IMR-90 (cell line): ENCODE data around the gene FERMT2. TPM values are rescaled to one million over a fixed set of nuclear protein-coding genes. Genes with fewer than 3 reads are reported as not detected.

ENCODE experiments used
- ATAC-seq: fragments of 200-7000 bp; cut with Tn5 transposase; 2 replicates; pipeline ENCODE4 v1.9.1; 2020; ENCODE audit warnings: low read depth, mild to moderate bottlenecking, moderate library complexity
- BruUV-seq: library from RNA; stranded (reverse); fragments of 400-500 nt; replicated peaks from 2 replicates; lab custom pipeline; 2021; lab: Mats Ljungman, UMichigan
- CTCF ChIA-PET: fragments of 300-600 bp; formaldehyde crosslinking; extraction: SDS; loops from one replicate; lab custom pipeline; 2021; ENCODE audit warnings: antibody characterized with exemption; lab: Yijun Ruan, JAX
- POLR2A ChIA-PET: fragments of 300-600 bp; sonication (Branson Sonifier 250); formaldehyde crosslinking; loops from one replicate; lab custom pipeline; 2022; ENCODE audit warnings: antibody characterized with exemption; ENCODE audit not compliant: unreplicated experiment; lab: Charles Lee
- DNase-seq: peaks from one replicate; pipeline ENCODE4 v3.0.0; 2013
- H2AFZ ChIP-seq: replicated peaks from 2 replicates; pipeline ENCODE3; 2013; ENCODE audit warnings: low read length, mild to moderate bottlenecking; ENCODE audit not compliant: poor library complexity
- H2AK5ac ChIP-seq: 2 replicates; pipeline ENCODE4 v1.6.1; 2013; ENCODE audit warnings: low read depth, low read length, inconsistent platforms
- H2AK9ac ChIP-seq: replicated peaks from 2 replicates; pipeline ENCODE3; 2013; ENCODE audit warnings: mild to moderate bottlenecking, low read depth, low read length, moderate library complexity; ENCODE audit not compliant: poor library complexity
- H2BK120ac ChIP-seq: 2 replicates; pipeline ENCODE4 v1.6.1; 2013; ENCODE audit warnings: low read depth, low read length, inconsistent platforms
- H2BK15ac ChIP-seq: 3 replicates; pipeline ENCODE4 v1.6.1; 2013; ENCODE audit warnings: low read depth, low read length, inconsistent platforms
- H2BK20ac ChIP-seq: 2 replicates; pipeline ENCODE4 v1.6.1; 2013; ENCODE audit warnings: low read depth, mild to moderate bottlenecking, inconsistent platforms, low read length, moderate library complexity
- H2BK5ac ChIP-seq: 2 replicates; pipeline ENCODE4 v1.6.1; 2013; ENCODE audit warnings: mild to moderate bottlenecking, low read depth, low read length, inconsistent platforms; ENCODE audit not compliant: poor library complexity, severe bottlenecking
- H3K14ac ChIP-seq: replicated peaks from 2 replicates; pipeline ENCODE4 v1.6.1; 2013; ENCODE audit warnings: low read depth, low read length, inconsistent platforms
- H3K18ac ChIP-seq: 2 replicates; pipeline ENCODE4 v1.6.1; 2013; ENCODE audit warnings: low read depth, low read length, control low read depth
- H3K23ac ChIP-seq: 2 replicates; pipeline ENCODE4 v1.6.1; 2013; ENCODE audit warnings: low read depth, low read length, inconsistent platforms
- H3K27ac ChIP-seq: 2 replicates; pipeline ENCODE4 v1.5.1; 2013; ENCODE audit warnings: mild to moderate bottlenecking, control low read depth, low read length; ENCODE audit not compliant: insufficient read depth
- H3K27me3 ChIP-seq: 2 replicates; pipeline ENCODE4 v1.6.1; 2013; ENCODE audit warnings: low read length; ENCODE audit not compliant: control insufficient read depth, insufficient read depth
- H3K36me3 ChIP-seq: 2 replicates; pipeline ENCODE4 v1.6.1; 2013; ENCODE audit warnings: low read length, mixed read lengths; ENCODE audit not compliant: control insufficient read depth, insufficient read depth
- H3K4ac ChIP-seq: 2 replicates; pipeline ENCODE4 v1.6.1; 2013; ENCODE audit warnings: low read depth, low read length, inconsistent platforms
- H3K4me1 ChIP-seq: 2 replicates; pipeline ENCODE4 v1.6.1; 2013; ENCODE audit warnings: low read length, mixed read lengths; ENCODE audit not compliant: control insufficient read depth, insufficient read depth
- H3K4me2 ChIP-seq: 2 replicates; pipeline ENCODE4 v1.6.1; 2013; ENCODE audit warnings: low read depth, mild to moderate bottlenecking, control low read depth, low read length, moderate library complexity
- H3K4me3 ChIP-seq: 2 replicates; pipeline ENCODE4 v1.5.1; 2013; ENCODE audit warnings: low read depth, mild to moderate bottlenecking, control low read depth, low read length, moderate library complexity; ENCODE audit not compliant: insufficient read depth
- H3K56ac ChIP-seq: 2 replicates; pipeline ENCODE4 v1.6.1; 2013; ENCODE audit warnings: low read length, inconsistent platforms; ENCODE audit not compliant: insufficient read depth; ENCODE audit errors: extremely low read depth
- H3K79me1 ChIP-seq, 2 experiments: 2 replicates each; pipeline ENCODE4 v1.6.1; 2013; ENCODE audit warnings: low read length in 2 of 2, inconsistent platforms in 1 of 2, low read depth in 1 of 2
- H3K9ac ChIP-seq: 2 replicates; pipeline ENCODE4 v1.6.1; 2013; ENCODE audit warnings: low read depth, low read length, control low read depth
- H3K9me1 ChIP-seq: 2 replicates; pipeline ENCODE4 v1.6.1; 2013; ENCODE audit warnings: low read length, inconsistent platforms; ENCODE audit not compliant: insufficient read depth
- H3K9me3 ChIP-seq: 2 replicates; pipeline ENCODE4 v1.6.1; 2013; ENCODE audit warnings: low read length; ENCODE audit not compliant: control insufficient read depth, insufficient read depth
- H4K20me1 ChIP-seq: 2 replicates; pipeline ENCODE4 v1.6.1; 2013; ENCODE audit warnings: low read length, inconsistent platforms; ENCODE audit not compliant: insufficient read depth
- H4K5ac ChIP-seq: 2 replicates; pipeline ENCODE4 v1.6.1; 2013; ENCODE audit warnings: mild to moderate bottlenecking, low read depth, low read length, control low read depth
- H4K8ac ChIP-seq, 2 experiments: 2 replicates each; pipeline ENCODE4 v1.6.1; 2013; ENCODE audit warnings: low read depth in 2 of 2, low read length in 2 of 2, control low read depth in 1 of 2, inconsistent platforms in 1 of 2
- H4K91ac ChIP-seq: 2 replicates; pipeline ENCODE4 v1.6.1; 2013; ENCODE audit warnings: low read depth, low read length, inconsistent platforms; ENCODE audit not compliant: insufficient read depth
- BHLHE40 ChIP-seq: fragments of 150-350 bp; IDR thresholded peaks from 2 replicates; pipeline ENCODE4 v1.6.1; 2016; ENCODE audit warnings: mild to moderate bottlenecking, low read depth, low read length
- CEBPB ChIP-seq: IDR thresholded peaks from 2 replicates; pipeline ENCODE4 v1.6.1; 2012; ENCODE audit warnings: low read depth, low read length, improper control_type of control experiment
- CHD1 ChIP-seq: IDR thresholded peaks from 2 replicates; pipeline ENCODE4 v1.6.1; 2012; ENCODE audit warnings: low read depth, low read length, improper control_type of control experiment
- CTCF ChIP-seq: conservative IDR thresholded peaks from 2 replicates; pipeline ENCODE4 v1.5.1; 2012; ENCODE audit warnings: mild to moderate bottlenecking, low read depth, low read length, improper control_type of control experiment
- FOS ChIP-seq: fragments of 150-350 bp; IDR thresholded peaks from 2 replicates; pipeline ENCODE4 v1.6.1; 2016; ENCODE audit warnings: low read depth, low read length
- MAFK ChIP-seq: IDR thresholded peaks from 2 replicates; pipeline ENCODE4 v1.6.1; 2012; ENCODE audit warnings: low read depth, low read length, improper control_type of control experiment
- MAZ ChIP-seq: IDR thresholded peaks from 2 replicates; pipeline ENCODE4 v1.6.1; 2012; ENCODE audit warnings: low read depth, mild to moderate bottlenecking, low read length, improper control_type of control experiment, moderate library complexity, borderline replicate concordance
- MXI1 ChIP-seq: IDR thresholded peaks from 2 replicates; pipeline ENCODE4 v1.6.1; 2012; ENCODE audit warnings: low read depth, mild to moderate bottlenecking, low read length, moderate library complexity, borderline replicate concordance
- NFE2L2 ChIP-seq: fragments of 150-350 bp; IDR thresholded peaks from 2 replicates; pipeline ENCODE4 v1.6.1; 2016; ENCODE audit warnings: low read depth, mild to moderate bottlenecking, low read length
- POLR2A ChIP-seq: IDR thresholded peaks from 2 replicates; pipeline ENCODE4 v1.6.1; 2012; ENCODE audit warnings: mild to moderate bottlenecking, low read depth, low read length
- RAD21 ChIP-seq: IDR thresholded peaks from 2 replicates; pipeline ENCODE4 v1.6.1; 2012; ENCODE audit warnings: low read length, improper control_type of control experiment
- RCOR1 ChIP-seq: IDR thresholded peaks from 2 replicates; pipeline ENCODE4 v1.6.1; 2012; ENCODE audit warnings: mild to moderate bottlenecking, low read length, improper control_type of control experiment; ENCODE audit not compliant: insufficient replicate concordance
- RFX5 ChIP-seq: IDR thresholded peaks from 2 replicates; pipeline ENCODE4 v1.8.0; 2012; ENCODE audit warnings: low read depth, mild to moderate bottlenecking, low read length, moderate library complexity
- SMC3 ChIP-seq: fragments of 150-350 bp; IDR thresholded peaks from 2 replicates; pipeline ENCODE4 v1.6.1; 2016; ENCODE audit warnings: low read depth, mild to moderate bottlenecking, antibody characterized with exemption, low read length, moderate library complexity
- USF2 ChIP-seq: fragments of 150-350 bp; IDR thresholded peaks from 2 replicates; pipeline ENCODE4 v1.6.1; 2017; ENCODE audit warnings: mild to moderate bottlenecking, antibody characterized with exemption, low read length, low read depth
- WGBS, 2 experiments: methylation state at CpG; one replicate each; pipeline versions ENCODE4 v1.1.5 to v1.1.7; 2013; ENCODE audit warnings: missing lambda C conversion rate in 2 of 2; ENCODE audit not compliant: insufficient read length in 1 of 2; ENCODE audit errors: extremely low coverage in 2 of 2; 5-methylcytosine and 5-hydroxymethylcytosine counted together
- dilution Hi-C: fragments of 300-500 bp; cut with HindIII; formaldehyde crosslinking; loops from one replicate; pipeline ENCODE4 v1.14.3; 2018; ENCODE audit warnings: low sequenced_read_pairs; ENCODE audit not compliant: unreplicated experiment
- in situ Hi-C: fragments of 300-500 bp; cut with MboI; formaldehyde crosslinking; loops from 3 replicates; pipeline ENCODE4 v1.14.3; 2019; ENCODE audit warnings: low sequenced_read_pairs, inconsistent platforms, mixed read lengths
- intact Hi-C: fragments of 100-400 bp; cut with micrococcal nuclease; formaldehyde crosslinking; loops from 2 replicates; pipeline ENCODE4 v1.10.0; 2022
- polyA plus RNA-seq, 3 experiments: library from polyadenylated mRNA; depleted of rRNA; stranded (reverse); fragments of >200 nt; gene quantifications; 2 replicates each; pipeline ENCODE4 v1.2.3, GENCODE V29; 2012; ENCODE audit warnings: low replicate concordance in 1 of 3
- total RNA-seq: library from RNA; depleted of rRNA; stranded (reverse); fragments of >200 nt; gene quantifications from 2 replicates; pipeline ENCODE4 v1.2.3, GENCODE V29; 2012
- TF ChIP-seq, protein P1 (sequence below): fragments of 150-350 bp; IDR thresholded peaks from 2 replicates; pipeline ENCODE4 v1.6.1; 2016; ENCODE audit warnings: low read depth, mild to moderate bottlenecking, low read length, moderate library complexity, borderline replicate concordance

FERMT2 gene
- total and polyA plus RNA-seq, 2 of the 4 experiments (the other 2 are of a cell fraction) = 131 to 217 TPM

DNA sequence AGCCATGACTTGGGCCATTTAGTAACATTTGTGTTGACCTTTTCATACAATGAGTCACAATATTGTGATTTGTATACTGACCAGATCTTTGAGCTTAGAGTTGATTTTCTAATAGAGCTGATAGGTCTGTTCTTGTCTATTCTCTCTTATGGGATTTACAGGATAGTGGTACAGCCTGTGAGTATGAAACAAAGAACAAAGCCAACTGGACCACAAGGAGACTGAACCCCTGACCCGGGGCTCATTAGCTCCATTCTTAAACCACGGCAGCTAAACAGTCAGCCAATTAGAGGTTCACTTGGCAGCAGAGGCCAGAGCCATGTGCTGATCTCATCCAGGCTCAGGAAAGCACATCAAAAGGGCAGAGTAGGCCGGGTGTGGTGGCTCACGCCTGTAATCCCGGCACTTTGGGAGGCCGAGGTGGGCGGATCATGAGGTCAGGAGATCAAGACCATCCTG, 100.4 kb downstream of the FERMT2 start:
- Histone ChIP-seq H4K5ac (no peak overlapping the region), H2AK9ac (no peak overlapping the region), H3K4me1 (peaks cover 2% of the 10 kb centered on the region; the same call in 1 of the 2 replicates), H3K18ac (no peak overlapping the region), H3K9ac (no peak overlapping the region), H3K14ac (no peak overlapping the region), H4K20me1 (no peaks in the 10 kb centered on the region), H3K9me3 (no peaks in the 10 kb centered on the region), H3K4ac (no peak overlapping the region), H3K27me3 (no peaks in the 10 kb centered on the region), H3K56ac (no peak overlapping the region), H3K9me1 (no peaks in the 10 kb centered on the region), H3K23ac (no peak overlapping the region), H3K36me3 (0 out of 2 replicates have a peak, but pooled peaks cover 1% of the 10 kb centered on the region), H4K8ac (no peak overlapping the region), H3K4me2 (no peak overlapping the region), H3K4me3 (no peak overlapping the region), H3K27ac (no peak overlapping the region), H4K91ac (no peak overlapping the region; the same call in 1 of the 2 replicates), H2BK120ac (no peak overlapping the region), H2BK5ac (no peak overlapping the region), H3K79me1 (no peaks in the 10 kb centered on the region), H2BK15ac (no peak overlapping the region), H2AK5ac (no peak overlapping the region; the same call in 1 of the 2 replicates), H2BK20ac (no peak overlapping the region), H2AFZ (no peak overlapping the region)
- ChIA-PET CTCF (no interaction called here), POLR2A (no interaction called here)
- intact Hi-C loops (no loop called here), in situ Hi-C loops (no loop called here), dilution Hi-C loops (no loop called here)
- WGBS, 2 experiments = no CpG with 5 or more reads among the region's 7 CpGs
- ATAC-seq = peak; percentile 44
- peak; percentile 20 for DNase-seq
- TF ChIP-seq RFX5 (no peak), BHLHE40 (no peak), POLR2A (no peak), CTCF (no peak), RAD21 (no peak), FOS (no peak), USF2 (no peak), MAZ (no peak), CEBPB (no peak), RCOR1 (no peak), MXI1 (no peak), MAFK (no peak), SMC3 (no peak), CHD1 (no peak), NFE2L2 (no peak)
- TF ChIP-seq, protein P1, sequence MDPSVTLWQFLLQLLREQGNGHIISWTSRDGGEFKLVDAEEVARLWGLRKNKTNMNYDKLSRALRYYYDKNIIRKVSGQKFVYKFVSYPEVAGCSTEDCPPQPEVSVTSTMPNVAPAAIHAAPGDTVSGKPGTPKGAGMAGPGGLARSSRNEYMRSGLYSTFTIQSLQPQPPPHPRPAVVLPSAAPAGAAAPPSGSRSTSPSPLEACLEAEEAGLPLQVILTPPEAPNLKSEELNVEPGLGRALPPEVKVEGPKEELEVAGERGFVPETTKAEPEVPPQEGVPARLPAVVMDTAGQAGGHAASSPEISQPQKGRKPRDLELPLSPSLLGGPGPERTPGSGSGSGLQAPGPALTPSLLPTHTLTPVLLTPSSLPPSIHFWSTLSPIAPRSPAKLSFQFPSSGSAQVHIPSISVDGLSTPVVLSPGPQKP = no peak
- no TSS peak for BruUV-seq
